OCI-M2 (cell line): Measurements from ENCODE around the gene ETHE1.

ENCODE experiments used
- DNase-seq: peaks from one replicate; lab custom pipeline; 2025; ENCODE audit not compliant: unreplicated experiment; lab: John Stamatoyannopoulos, UW

Gene ETHE1

DNA sequence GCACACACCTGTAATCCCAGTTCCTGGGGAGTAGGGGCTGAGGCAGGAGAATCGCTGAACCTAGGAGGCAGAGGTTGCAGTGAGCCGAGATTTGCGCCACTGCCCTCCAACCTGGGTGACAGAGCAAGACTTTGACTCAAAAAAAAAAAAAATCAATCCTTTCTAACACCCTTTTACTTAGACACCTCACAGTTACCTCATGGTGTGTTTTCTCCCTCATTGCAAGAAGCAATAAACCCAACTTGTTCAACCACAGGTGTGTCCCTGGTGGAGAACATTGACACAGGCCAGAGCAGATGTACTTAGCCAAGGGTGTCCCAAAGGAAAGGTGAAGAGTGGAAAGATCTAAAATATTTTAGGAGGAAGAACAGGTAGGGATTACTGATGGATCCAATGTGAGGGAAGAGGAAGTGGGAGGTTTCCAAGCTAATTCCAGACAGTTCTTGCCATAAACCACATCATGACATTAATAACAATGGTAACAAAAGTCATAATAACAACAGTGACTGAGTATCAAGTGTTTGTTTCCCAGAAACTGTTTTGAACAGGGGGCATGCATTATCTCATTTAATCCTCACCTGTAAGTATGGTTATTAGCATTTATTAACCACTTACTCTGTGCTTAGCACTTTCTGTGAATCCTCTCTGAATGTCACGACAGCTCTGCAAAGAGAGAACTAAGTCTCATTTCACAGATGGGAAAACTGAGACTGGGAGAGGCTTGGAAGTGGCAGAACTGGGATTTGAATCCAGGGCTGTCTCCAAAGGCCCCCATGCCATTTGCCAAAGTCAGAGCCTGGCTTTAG, 58.4 kb downstream of the ETHE1 start:
- DNase-seq: no peak

DNA sequence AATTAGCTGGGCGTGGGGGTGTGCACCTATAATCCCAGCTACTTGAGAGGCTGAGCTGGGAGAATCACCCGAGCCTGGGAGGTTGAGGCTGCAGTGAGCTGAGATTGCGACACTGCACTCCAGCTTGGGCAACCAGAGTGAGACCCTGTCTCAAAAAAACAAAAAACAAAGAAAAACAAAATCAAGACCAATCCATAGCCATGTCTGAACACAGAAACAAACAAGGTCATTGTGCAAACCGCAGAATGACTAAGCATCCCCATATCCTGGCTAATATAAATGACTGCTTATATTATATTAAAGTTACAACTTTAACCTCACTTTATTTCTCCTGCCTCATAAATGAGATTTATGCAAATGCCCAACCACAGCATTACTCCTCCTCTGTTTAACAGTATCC, 59.3 kb downstream of the ETHE1 start:
- DNase-seq: no peak

DNA sequence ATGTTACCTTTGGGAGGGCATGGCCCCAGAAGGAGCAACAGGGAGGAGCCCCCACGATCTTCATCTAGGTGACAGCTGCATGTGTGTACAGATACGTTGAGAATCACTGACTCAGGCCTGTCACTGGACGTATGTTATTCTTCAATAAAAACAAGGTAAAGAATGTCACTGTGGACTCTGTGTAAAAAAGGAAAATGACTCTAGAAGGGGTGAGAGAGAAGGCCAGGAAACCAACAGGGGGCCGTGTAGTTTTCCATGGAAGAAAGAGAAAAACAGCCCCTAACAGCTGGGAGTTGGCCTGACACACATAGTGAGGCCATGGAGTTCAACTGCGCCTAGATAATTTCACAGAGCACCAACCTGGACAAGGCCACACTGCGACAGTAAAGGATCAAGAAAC, 59.7 kb downstream of the ETHE1 start:
- no peak for DNase-seq

- DNase-seq: no peak
Observed at GRCh38 chr19:43466793-43467192, 60.2 kb downstream of the ETHE1 start.

DNA sequence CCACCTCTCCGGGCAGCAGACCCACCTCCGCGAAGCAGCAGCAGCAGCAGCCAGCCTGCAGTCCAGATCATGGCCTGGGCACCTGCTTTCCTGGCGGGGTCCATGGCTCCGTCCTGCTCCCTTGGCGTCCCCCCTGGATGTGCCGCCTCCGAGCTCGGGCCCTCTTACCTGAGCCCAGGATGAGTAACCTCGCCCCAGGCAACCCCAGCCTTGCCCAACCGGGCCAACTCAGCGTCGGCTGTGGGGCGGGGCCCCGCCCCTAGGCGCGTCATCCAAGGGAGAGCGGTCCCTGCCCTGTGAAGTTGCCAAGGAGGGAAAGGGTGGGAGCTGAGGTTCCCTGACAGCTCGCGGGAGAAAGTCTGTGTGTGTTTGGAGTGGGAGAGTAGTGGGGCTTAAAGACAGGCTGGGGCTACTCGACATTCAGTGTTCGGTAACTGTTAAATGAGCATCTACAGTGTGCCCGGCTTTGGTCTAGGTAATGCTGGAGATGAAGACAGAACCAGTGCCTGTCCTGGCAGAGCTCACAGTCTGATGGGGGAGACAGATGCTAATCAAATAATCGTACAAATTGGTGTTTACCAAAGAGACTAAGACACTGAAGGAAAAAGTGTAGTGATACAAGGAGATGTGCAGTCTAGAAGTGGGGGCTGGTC, 61.4 kb downstream of the ETHE1 start, which contains the start of gene LYPD3:
LYPD3 (minus strand) TSS at position 141 of the 653 bp plus-strand sequence; CDS start at position 104, 37 bp downstream.
- DNase-seq: no peak

DNA sequence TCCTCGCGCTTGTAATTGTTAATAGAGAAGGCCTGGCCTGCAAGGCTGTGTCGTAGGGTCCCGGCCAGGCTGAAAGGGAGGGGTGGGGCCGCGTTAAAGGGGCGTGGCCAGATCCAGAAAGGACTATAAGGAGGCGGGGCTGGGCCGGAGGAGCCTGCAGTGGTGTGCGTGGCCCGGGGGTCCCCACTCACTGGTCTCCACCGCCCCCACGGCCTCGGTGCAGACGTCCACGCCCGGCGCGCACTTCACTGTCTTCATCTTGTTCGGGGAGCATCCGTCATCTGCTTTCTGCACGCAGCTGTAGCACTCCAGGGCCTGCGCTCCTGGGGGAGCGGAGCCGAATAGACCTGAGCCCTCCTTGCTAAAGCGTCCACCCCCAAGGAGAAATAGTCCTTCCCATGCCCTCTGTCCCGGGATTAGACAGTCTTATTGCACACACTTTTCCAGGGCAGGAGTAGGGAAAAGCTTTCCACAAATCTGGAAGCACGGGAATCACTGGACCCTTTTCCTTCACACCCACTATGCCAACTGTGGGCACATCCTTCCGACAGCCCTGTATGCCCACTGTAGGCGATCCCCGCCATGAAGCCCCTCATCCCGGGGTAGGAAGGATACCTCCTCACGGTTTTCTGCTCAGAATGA, 62.7 kb downstream of the ETHE1 start:
- DNase-seq: no peak

DNA sequence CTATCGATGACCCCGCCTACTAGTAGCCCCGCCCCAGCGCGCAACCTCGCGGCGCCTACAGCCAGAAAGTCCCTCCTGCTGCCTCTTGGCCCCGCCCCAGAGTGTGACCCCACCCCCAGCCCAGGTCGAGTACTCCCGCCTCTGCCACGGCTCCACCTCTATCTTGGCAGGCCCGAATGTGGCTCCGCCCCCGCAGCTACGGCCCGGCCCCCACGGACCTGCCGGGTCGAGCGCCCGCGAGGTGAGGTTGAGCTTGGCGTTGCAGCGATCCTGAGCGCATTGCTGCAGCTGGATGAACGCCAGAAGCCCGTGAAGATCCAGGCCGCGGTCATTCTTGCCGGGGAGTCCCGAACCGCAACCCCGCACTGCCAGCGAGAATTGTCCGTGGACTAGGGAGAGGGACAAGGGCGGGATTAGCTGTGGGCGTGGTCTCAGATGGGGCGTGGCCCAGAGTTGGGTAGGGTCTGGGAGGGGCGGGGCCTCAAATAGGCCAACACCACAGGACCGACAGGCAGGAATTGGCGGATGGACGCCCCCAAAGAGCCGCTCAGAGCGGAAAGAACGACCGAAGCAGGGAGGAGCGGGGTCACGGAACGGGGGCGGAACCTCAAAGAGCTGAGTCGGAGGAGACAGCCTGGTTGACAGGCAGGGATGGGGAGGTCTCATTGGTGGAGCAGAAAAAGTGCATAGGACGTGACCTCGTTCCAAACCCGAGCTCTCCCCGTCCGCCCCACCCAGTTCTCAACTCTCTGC, 63.4 kb downstream of the ETHE1 start:
- DNase-seq: peak; percentile 94

- DNase-seq: no peak
Observed at GRCh38 chr19:43462785-43463380, 64.1 kb downstream of the ETHE1 start.

DNA sequence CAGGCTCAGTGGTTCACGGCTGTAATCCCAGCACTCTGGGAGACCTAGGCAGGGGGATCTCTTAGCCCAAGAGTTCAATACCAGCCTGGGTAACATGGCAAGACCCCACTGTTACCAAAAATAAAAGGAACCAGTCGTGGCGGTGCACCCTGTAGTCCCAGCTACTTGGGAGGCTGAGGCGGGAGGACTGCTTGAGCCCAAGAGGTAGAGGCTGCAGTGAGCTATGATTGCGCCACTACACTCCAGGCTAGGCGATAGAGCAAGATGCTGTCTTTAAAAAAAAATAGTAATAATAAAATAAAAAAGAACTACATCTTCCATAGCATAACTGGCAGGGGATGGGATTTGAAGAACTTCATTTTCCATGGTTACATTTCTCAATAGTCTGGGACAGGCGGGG, 64.6 kb downstream of the ETHE1 start:
- DNase-seq: no peak

- no peak for DNase-seq
Observed at GRCh38 chr19:43461303-43461702, 65.7 kb downstream of the ETHE1 start.

DNA sequence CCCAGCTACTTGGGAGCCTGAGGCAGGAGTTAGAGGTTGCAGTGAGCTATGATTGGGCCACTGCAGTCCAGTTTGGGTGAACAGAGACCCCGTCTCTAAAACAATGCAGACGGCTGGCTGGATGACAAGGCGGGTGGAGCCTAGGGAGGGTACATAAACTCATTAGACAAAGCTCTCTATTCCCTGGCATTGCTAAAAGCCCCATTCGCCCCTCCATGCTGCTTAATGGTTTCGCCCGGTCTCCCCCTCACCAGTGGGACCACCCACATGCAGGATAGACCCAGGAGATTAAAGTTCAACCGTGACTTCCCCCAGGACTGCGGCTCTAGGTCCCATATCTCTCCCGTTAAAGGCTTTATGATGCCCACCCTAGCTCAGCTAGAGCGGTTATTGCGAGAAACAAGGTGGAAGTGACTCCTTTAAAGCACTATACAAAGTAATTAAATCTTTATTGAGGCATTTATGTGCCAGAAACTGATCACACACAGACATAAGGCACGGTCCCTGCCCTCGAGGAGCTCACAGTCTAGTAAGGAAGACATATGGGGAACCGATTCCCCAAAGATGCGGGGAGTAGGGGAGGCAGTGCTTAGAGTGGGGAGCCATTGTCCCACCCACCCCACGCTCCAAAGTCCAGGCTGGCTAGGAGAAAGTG, 66.5 kb downstream of the ETHE1 start:
- no peak for DNase-seq

GRCh38 chr19:43457809-43458208, 69.2 kb downstream of the ETHE1 start:
- DNase-seq: no peak
